CD8-positive, alpha-beta memory T cell (primary cell): ENCODE results near the gene CDH12. TPM values are rescaled to one million over a fixed set of nuclear protein-coding genes. Genes with fewer than 3 reads are reported as not detected.

Source experiments
- CTCF ChIA-PET: fragments of 350-600 bp; sonication (Branson Sonifier 250); formaldehyde crosslinking; loops from one replicate; lab custom pipeline; 2021; ENCODE audit warnings: antibody characterized with exemption; lab: Charles Lee
- POLR2A ChIA-PET: fragments of 350-600 bp; sonication (Branson Sonifier 250); formaldehyde crosslinking; loops from one replicate; lab custom pipeline; 2021; ENCODE audit warnings: antibody characterized with exemption; lab: Charles Lee
- DNase-seq, 5 donors: peaks; one replicate each; pipeline versions ENCODE4 v3.0.0 to v3.0.0-alpha.2; 2020 to 2022; ENCODE audit warnings: mixed read lengths in 1 of 5
- H3K27ac ChIP-seq: one replicate; pipeline ENCODE4 v1.7.0; 2013; ENCODE audit warnings: low read depth, mild to moderate bottlenecking, low read length, moderate library complexity
- H3K27me3 ChIP-seq: 2 replicates; pipeline ENCODE4 v1.7.0; 2013; ENCODE audit warnings: low read length, mild to moderate bottlenecking; ENCODE audit not compliant: insufficient read depth, poor library complexity, severe bottlenecking
- H3K36me3 ChIP-seq: 2 replicates; pipeline ENCODE4 v1.7.0; 2013; ENCODE audit warnings: mild to moderate bottlenecking, low read length, moderate library complexity; ENCODE audit not compliant: insufficient read depth
- H3K4me1 ChIP-seq: 2 replicates; pipeline ENCODE4 v1.7.0; 2013; ENCODE audit warnings: mild to moderate bottlenecking, low read length, moderate library complexity; ENCODE audit not compliant: insufficient read depth
- H3K4me3 ChIP-seq: 2 replicates; pipeline ENCODE4 v1.7.0; 2013; ENCODE audit warnings: mild to moderate bottlenecking, low read length
- H3K9me3 ChIP-seq: 2 replicates; pipeline ENCODE4 v1.7.0; 2013; ENCODE audit warnings: mild to moderate bottlenecking, low read length
- H3K27ac Mint-ChIP-seq, 8 donors: one replicate each; pipeline ENCODE4 v1.8.0; 2020 to 2021; ENCODE audit warnings: mixed read lengths in 8 of 8, mild to moderate bottlenecking in 6 of 8, inconsistent platforms in 3 of 8, moderate library complexity in 3 of 8
- H3K27me3 Mint-ChIP-seq, 2 donors: one replicate each; pipeline ENCODE4 v1.8.0; 2020 to 2021; ENCODE audit warnings: mixed read lengths in 2 of 2, mild to moderate bottlenecking in 1 of 2, moderate library complexity in 1 of 2
- H3K36me3 Mint-ChIP-seq, 3 donors: one replicate each; pipeline ENCODE4 v1.8.0; 2020 to 2021; ENCODE audit warnings: mixed read lengths in 3 of 3, inconsistent platforms in 1 of 3, mild to moderate bottlenecking in 1 of 3
- H3K4me1 Mint-ChIP-seq, 3 donors: one replicate each; pipeline ENCODE4 v1.8.0; 2020 to 2021; ENCODE audit warnings: mixed read lengths in 3 of 3, inconsistent platforms in 1 of 3, mild to moderate bottlenecking in 1 of 3
- H3K4me3 Mint-ChIP-seq, 7 donors: one replicate each; pipeline ENCODE4 v1.8.0; 2020 to 2021; ENCODE audit warnings: mixed read lengths in 7 of 7, mild to moderate bottlenecking in 6 of 7, moderate library complexity in 4 of 7, inconsistent platforms in 2 of 7
- H3K9me3 Mint-ChIP-seq, 5 donors: one replicate each; pipeline ENCODE4 v1.8.0; 2020 to 2022; ENCODE audit warnings: mixed read lengths in 5 of 5, mild to moderate bottlenecking in 3 of 5, moderate library complexity in 2 of 5, inconsistent platforms in 1 of 5
- polyA plus RNA-seq: library from polyadenylated mRNA; unstranded; fragments of 300-500 nt; fragmentation: Illumina TruSeq; gene quantifications from one replicate; pipeline ENCODE4 v1.2.3, GENCODE V29; 2021
- total RNA-seq, 2 experiments: library from RNA; stranded (reverse); gene quantifications; one replicate each; pipeline ENCODE4 v1.2.3, GENCODE V29; 2021

Gene CDH12
- total and polyA plus RNA-seq, 3 experiments from 2014 or later, result not detected

DNA sequence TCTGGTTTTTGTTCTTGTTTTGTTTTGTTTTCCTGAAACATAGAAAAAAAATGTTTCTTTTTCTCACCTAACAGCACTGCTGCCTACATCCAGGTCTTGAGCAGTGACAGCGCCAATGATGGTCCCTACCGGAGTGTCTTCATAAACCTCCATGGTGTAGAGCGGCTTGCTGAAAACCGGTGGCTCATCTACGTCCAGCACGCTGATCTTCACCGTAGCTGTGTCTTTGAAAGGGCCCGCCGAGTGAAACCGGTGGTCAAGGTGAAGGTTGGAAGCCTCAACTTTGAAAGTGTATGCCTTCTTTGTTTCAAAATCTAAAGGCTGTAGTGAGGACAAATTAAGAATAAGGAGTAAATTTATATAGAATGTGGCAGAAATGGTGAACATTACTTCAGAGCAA lies 1051.0 kb downstream of the CDH12 start:
- no peaks in the 10 kb centered on the region for H3K9me3 ChIP-seq
- H3K27me3 Mint-ChIP-seq, result no peaks in the 10 kb centered on the region
- no peak overlapping the region for H3K27ac ChIP-seq
- POLR2A ChIA-PET, result no interaction called here
- H3K27me3 ChIP-seq, result no peaks in the 10 kb centered on the region
- H3K4me1 Mint-ChIP-seq, result no peaks in the 10 kb centered on the region
- no peaks in the 10 kb centered on the region for H3K36me3 ChIP-seq
- H3K4me3 ChIP-seq, result no peak overlapping the region
- H3K4me3 Mint-ChIP-seq, result no peak overlapping the region
- H3K9me3 Mint-ChIP-seq, result peaks cover 2 to 37% (median 6%) of the 10 kb centered on the region in 5 donors
- no peaks in the 10 kb centered on the region for H3K4me1 ChIP-seq
- H3K36me3 Mint-ChIP-seq, result no peaks in the 10 kb centered on the region
- no peak for DNase-seq
- H3K27ac Mint-ChIP-seq, result no peak overlapping the region
- CTCF ChIA-PET, result no interaction called here

DNA sequence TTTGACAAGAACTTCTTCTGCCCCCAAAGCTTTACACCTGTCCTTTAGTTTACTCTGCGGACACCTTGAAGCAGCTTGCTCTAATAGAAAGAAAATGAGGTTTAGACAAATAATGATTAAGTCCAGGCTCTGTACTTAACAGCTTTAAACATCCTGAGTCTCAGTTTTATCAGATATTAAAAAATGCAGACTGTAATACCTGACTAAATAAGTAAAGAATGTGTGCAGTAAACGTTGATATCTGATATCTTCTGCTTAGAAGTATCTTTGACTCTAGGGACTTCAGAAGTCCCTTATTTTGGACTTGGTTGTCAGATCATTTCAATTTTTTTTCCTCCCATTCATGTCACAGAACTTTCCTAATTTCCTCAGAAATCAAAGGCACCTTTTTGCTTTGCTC lies 1060.4 kb downstream of the CDH12 start:
- Mint-ChIP-seq H3K27ac (no peak overlapping the region), H3K27me3 (peaks cover 0 to 2% of the 10 kb centered on the region in 2 donors), H3K9me3 (peaks cover 0 to 28% (median 9%) of the 10 kb centered on the region in 5 donors), H3K4me3 (no peak overlapping the region), H3K4me1 (no peaks in the 10 kb centered on the region), H3K36me3 (no peaks in the 10 kb centered on the region)
- H3K4me3 ChIP-seq, result no peak overlapping the region
- H3K4me1 ChIP-seq, result no peaks in the 10 kb centered on the region
- ChIA-PET CTCF (no interaction called here), POLR2A (no interaction called here)
- no peak for DNase-seq
- H3K27ac ChIP-seq, result no peak overlapping the region
- H3K36me3 ChIP-seq, result no peaks in the 10 kb centered on the region
- H3K9me3 ChIP-seq, result no peaks in the 10 kb centered on the region
- no peaks in the 10 kb centered on the region for H3K27me3 ChIP-seq

DNA sequence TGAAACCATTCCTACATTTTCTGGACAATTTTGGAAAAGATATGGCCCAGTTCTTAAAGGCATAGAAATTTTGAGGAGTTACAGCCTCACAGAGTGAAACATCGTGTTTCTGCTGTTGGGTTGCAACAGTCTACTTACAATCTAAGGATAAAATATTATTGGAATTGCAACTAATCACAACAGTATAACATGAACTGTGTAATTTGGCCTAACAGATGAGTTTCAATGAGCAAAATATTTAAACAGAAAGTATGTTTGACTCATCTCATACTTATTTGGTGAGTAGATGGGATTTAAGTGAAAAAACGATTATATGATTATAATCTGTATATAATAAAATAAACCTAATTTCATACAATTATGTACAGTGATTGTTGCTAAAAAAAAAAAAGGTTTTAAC lies 1061.8 kb downstream of the CDH12 start:
- no peaks in the 10 kb centered on the region for H3K4me1 ChIP-seq
- DNase-seq, result no peak
- no peaks in the 10 kb centered on the region for H3K27me3 ChIP-seq
- no peaks in the 10 kb centered on the region for H3K36me3 Mint-ChIP-seq
- H3K36me3 ChIP-seq, result no peaks in the 10 kb centered on the region
- ChIA-PET CTCF (no interaction called here), POLR2A (no interaction called here)
- no peaks in the 10 kb centered on the region for H3K4me1 Mint-ChIP-seq
- no peak overlapping the region for H3K4me3 Mint-ChIP-seq
- no peak overlapping the region for H3K27ac ChIP-seq
- no peak overlapping the region for H3K27ac Mint-ChIP-seq
- no peaks in the 10 kb centered on the region for H3K9me3 ChIP-seq
- no peak overlapping the region for H3K4me3 ChIP-seq
- peaks cover 0 to 2% of the 10 kb centered on the region in 2 donors for H3K27me3 Mint-ChIP-seq
- H3K9me3 Mint-ChIP-seq, result peaks cover 0 to 24% (median 8%) of the 10 kb centered on the region in 5 donors

DNA sequence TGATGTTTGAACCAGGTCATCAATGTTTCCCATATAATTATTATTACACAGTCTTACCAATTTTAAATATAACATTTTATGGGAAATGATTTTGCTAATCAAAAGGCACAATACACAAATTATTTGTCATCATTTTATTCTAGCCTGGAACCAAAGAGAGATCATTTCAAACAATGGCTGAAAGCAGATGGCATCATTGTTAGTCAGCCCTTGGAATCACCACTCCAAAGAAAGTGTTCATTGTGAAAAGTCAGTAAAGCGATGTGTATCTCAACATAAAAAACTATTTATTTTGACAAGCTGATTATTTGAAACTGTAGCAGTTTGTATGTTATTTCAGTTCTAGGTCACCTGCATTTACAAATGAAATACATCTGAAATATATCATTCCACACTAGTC lies 1068.7 kb downstream of the CDH12 start:
- Histone ChIP-seq H3K4me3 (no peak overlapping the region), H3K36me3 (no peaks in the 10 kb centered on the region), H3K27ac (no peak overlapping the region), H3K9me3 (no peaks in the 10 kb centered on the region), H3K27me3 (no peaks in the 10 kb centered on the region), H3K4me1 (no peaks in the 10 kb centered on the region)
- DNase-seq, result no peak
- ChIA-PET CTCF (no interaction called here), POLR2A (no interaction called here)
- Mint-ChIP-seq H3K27ac (no peak overlapping the region), H3K4me1 (no peaks in the 10 kb centered on the region), H3K4me3 (no peak overlapping the region), H3K9me3 (peaks cover 1 to 29% (median 14%) of the 10 kb centered on the region in 5 donors), H3K36me3 (no peaks in the 10 kb centered on the region), H3K27me3 (no peaks in the 10 kb centered on the region)

DNA sequence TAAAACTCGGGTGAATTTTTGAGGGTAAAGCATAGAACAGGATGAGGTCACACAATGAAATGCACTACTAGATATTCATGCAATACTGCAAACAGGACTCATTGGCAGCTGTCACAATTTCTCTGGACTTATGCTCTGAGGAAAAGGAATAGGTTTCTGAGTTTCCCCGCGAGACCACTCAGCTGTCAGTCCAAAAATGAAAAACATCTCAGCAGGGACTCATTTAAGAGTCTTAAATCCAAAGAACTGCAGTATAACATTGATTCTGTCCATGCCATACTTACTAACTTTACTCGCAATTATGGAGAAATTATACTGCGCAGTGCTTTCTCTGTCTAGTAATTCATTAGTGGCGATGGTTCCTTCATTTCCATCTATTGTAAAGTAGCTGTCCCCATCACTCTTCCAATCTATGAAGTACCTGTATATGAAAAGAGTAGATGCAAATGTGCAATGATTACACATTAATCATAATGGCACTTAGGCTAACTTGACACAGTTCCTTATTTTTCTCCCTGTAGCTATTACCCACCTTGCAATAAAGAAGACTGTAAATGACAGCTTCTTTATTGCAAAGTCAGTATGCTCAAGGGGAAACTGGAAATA lies 1070.0 kb downstream of the CDH12 start:
- ChIA-PET CTCF (no interaction called here), POLR2A (no interaction called here)
- H3K4me3 ChIP-seq, result no peak overlapping the region
- no peak overlapping the region for H3K27ac ChIP-seq
- no peak for DNase-seq
- H3K9me3 Mint-ChIP-seq, result peaks cover 1 to 29% (median 13%) of the 10 kb centered on the region in 5 donors
- H3K4me3 Mint-ChIP-seq, result no peak overlapping the region
- H3K27ac Mint-ChIP-seq, result no peak overlapping the region
- no peaks in the 10 kb centered on the region for H3K36me3 ChIP-seq
- no peaks in the 10 kb centered on the region for H3K9me3 ChIP-seq
- no peaks in the 10 kb centered on the region for H3K4me1 Mint-ChIP-seq
- H3K27me3 ChIP-seq, result no peaks in the 10 kb centered on the region
- no peaks in the 10 kb centered on the region for H3K36me3 Mint-ChIP-seq
- H3K27me3 Mint-ChIP-seq, result no peaks in the 10 kb centered on the region
- no peaks in the 10 kb centered on the region for H3K4me1 ChIP-seq

DNA sequence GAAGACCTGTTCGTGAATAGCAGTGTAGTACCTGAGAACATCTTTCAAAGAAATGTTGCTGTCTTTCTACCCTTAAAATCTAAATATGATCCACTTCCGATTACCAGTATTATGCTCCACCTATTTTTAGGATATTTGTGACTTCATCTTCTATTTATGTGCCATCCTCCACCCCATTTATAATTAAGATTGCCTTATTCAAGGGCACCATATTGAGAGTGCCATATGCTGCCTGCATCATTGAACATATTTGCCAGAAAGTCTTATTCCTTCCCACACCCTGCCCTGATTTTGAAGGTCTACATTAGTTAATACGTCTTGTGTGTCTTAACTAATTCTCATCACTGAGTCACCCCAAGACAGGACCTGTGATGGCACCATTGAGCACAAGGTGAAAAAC lies 1076.7 kb downstream of the CDH12 start:
- Mint-ChIP-seq H3K36me3 (no peaks in the 10 kb centered on the region), H3K4me1 (no peaks in the 10 kb centered on the region), H3K27me3 (peaks cover 0 to 1% of the 10 kb centered on the region in 2 donors), H3K9me3 (peaks cover 9 to 19% (median 17%) of the 10 kb centered on the region in 5 donors), H3K27ac (no peak overlapping the region), H3K4me3 (no peak overlapping the region)
- no peak for DNase-seq
- no peak overlapping the region for H3K27ac ChIP-seq
- CTCF ChIA-PET, result no interaction called here
- H3K9me3 ChIP-seq, result no peaks in the 10 kb centered on the region
- H3K4me1 ChIP-seq, result no peaks in the 10 kb centered on the region
- H3K27me3 ChIP-seq, result no peaks in the 10 kb centered on the region
- no peaks in the 10 kb centered on the region for H3K36me3 ChIP-seq
- POLR2A ChIA-PET, result no interaction called here
- H3K4me3 ChIP-seq, result no peak overlapping the region

DNA sequence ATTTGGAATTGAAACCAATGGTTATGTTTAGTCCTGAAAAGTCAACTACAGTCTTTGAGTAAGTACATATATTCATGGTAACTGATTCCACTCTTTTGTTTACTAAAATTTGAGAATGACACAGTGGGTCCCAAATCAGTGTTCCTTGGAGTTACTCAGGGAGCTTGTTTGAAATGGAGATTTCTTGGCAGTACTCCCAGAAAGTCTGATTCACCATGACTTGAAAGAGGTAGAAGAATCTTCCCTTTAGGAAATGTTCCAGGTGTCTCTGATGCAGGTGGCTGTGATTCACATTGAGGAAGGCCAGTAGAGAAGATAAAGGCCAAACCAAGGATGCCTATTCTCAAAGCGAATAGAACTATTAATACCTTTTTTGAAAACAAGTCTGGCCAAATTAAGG lies 1078.3 kb downstream of the CDH12 start:
- no peak overlapping the region for H3K27ac Mint-ChIP-seq
- ChIA-PET CTCF (no interaction called here), POLR2A (no interaction called here)
- Histone ChIP-seq H3K27me3 (no peaks in the 10 kb centered on the region), H3K4me3 (no peak overlapping the region), H3K27ac (no peak overlapping the region), H3K4me1 (no peaks in the 10 kb centered on the region), H3K9me3 (no peaks in the 10 kb centered on the region), H3K36me3 (no peaks in the 10 kb centered on the region)
- no peaks in the 10 kb centered on the region for H3K4me1 Mint-ChIP-seq
- DNase-seq, result no peak
- H3K4me3 Mint-ChIP-seq, result no peak overlapping the region
- H3K36me3 Mint-ChIP-seq, result no peaks in the 10 kb centered on the region
- H3K9me3 Mint-ChIP-seq, result peaks cover 12 to 23% (median 16%) of the 10 kb centered on the region in 5 donors
- H3K27me3 Mint-ChIP-seq, result peaks cover 0 to 1% of the 10 kb centered on the region in 2 donors

DNA sequence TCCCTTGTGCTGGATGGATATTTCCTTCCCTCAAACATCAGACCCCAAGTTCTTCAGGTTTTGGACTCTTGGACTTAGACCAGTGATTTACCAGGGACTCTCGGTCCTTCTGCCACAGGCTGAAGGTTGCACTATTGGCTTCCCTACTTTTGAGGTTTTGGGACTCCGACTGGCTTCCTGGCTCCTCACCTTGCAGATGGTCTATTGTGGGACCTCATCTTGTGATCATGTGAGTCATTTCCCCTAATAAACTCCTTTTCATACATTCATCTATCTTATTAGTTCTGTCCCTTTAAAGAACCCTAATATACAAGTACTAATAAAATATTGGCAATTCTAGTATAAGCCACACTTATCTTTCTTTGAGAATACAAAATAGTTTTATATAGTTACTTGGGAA lies 1078.9 kb downstream of the CDH12 start:
- no peak overlapping the region for H3K27ac Mint-ChIP-seq
- Histone ChIP-seq H3K4me1 (no peaks in the 10 kb centered on the region), H3K9me3 (no peaks in the 10 kb centered on the region), H3K4me3 (no peak overlapping the region), H3K27ac (no peak overlapping the region), H3K36me3 (no peaks in the 10 kb centered on the region), H3K27me3 (no peaks in the 10 kb centered on the region)
- H3K4me1 Mint-ChIP-seq, result no peaks in the 10 kb centered on the region
- H3K9me3 Mint-ChIP-seq, result peaks cover 12 to 23% (median 14%) of the 10 kb centered on the region in 5 donors
- peaks cover 0 to 1% of the 10 kb centered on the region in 2 donors for H3K27me3 Mint-ChIP-seq
- no peak for DNase-seq
- H3K4me3 Mint-ChIP-seq, result no peak overlapping the region
- H3K36me3 Mint-ChIP-seq, result no peaks in the 10 kb centered on the region
- ChIA-PET CTCF (no interaction called here), POLR2A (no interaction called here)
